Small intestine (tissue), 7 donors: ENCODE data around the gene CGB3. TPM values are rescaled to one million over a fixed set of nuclear protein-coding genes. Genes with fewer than 3 reads are reported as not detected.

Source experiments
- DNase-seq, 2 donors: peaks; one replicate each; pipeline versions ENCODE4 v3.0.0 to v3.0.0-alpha.2; 2013
- FAIRE-seq: peaks from 2 replicates; lab custom pipeline; 2012; peaks lifted over from hg19 to GRCh38; lab: Jason Lieb, UNC
- H3K27ac ChIP-seq, 3 donors: one replicate each; pipeline ENCODE4 v1.5.1; 2013; ENCODE audit warnings: low read length in 2 of 3, mild to moderate bottlenecking in 2 of 3, control low read depth in 1 of 3, inconsistent platforms in 1 of 3, low read depth in 1 of 3, moderate library complexity in 1 of 3
- H3K27me3 ChIP-seq, 3 donors: one replicate each; pipeline ENCODE4 v1.6.1; 2013; ENCODE audit warnings: low read length in 3 of 3, inconsistent platforms in 1 of 3; ENCODE audit not compliant: control insufficient read depth in 3 of 3, insufficient read depth in 3 of 3
- H3K36me3 ChIP-seq, 3 donors: one replicate each; pipeline ENCODE4 v1.6.1; 2013; ENCODE audit warnings: low read length in 3 of 3, inconsistent platforms in 1 of 3, low read depth in 1 of 3, mild to moderate bottlenecking in 1 of 3, moderate library complexity in 1 of 3; ENCODE audit not compliant: control insufficient read depth in 3 of 3, insufficient read depth in 2 of 3
- H3K4me1 ChIP-seq, 3 donors: one replicate each; pipeline ENCODE4 v1.6.1; 2013; ENCODE audit warnings: low read length in 2 of 3, inconsistent platforms in 1 of 3, low read depth in 1 of 3, mild to moderate bottlenecking in 1 of 3, moderate library complexity in 1 of 3; ENCODE audit not compliant: control insufficient read depth in 3 of 3, insufficient read depth in 2 of 3
- H3K4me3 ChIP-seq, 3 donors: one replicate each; pipeline ENCODE4 v1.5.1; 2013; ENCODE audit warnings: low read length in 3 of 3, control low read depth in 1 of 3, inconsistent platforms in 1 of 3, low read depth in 1 of 3, mild to moderate bottlenecking in 1 of 3, moderate library complexity in 1 of 3
- H3K9me3 ChIP-seq, 2 donors: one replicate each; pipeline ENCODE4 v1.6.1; 2013; ENCODE audit warnings: low read depth in 1 of 2, low read length in 1 of 2; ENCODE audit not compliant: control insufficient read depth in 2 of 2, insufficient read depth in 1 of 2
- WGBS, 3 donors: extraction: QIAGEN DNeasy Blood & Tissue Kit; methylation state at CpG; one replicate each; pipeline ENCODE4 v1.1.7; 2013; 5-methylcytosine and 5-hydroxymethylcytosine counted together
- polyA plus RNA-seq, 4 donors: library from polyadenylated mRNA; stranded (reverse) in 3 of 4; unstranded in 1 of 4; fragments of 200-250 nt in 3 of 4; fragments of 120-200 nt in 1 of 4; gene quantifications; one replicate each; pipeline versions ENCODE4 v1.2.1 to v1.2.3, GENCODE V29; 2013
- donor health status: healthy with polysubstance abuse.
- donor health status: control.
- donor health status: control.
- donor health status: Bipolar disorder and iron deficiency.
- donor health status: healthy.

Gene CGB3
- polyA plus RNA-seq, 4 donors: not detected

GRCh38 chr19:49004964-49005614, 19.0 kb downstream of the CGB3 start:
- 93 to 95% (median 94%) methylated on average over 7 of the region's 7 CpGs for WGBS, 3 donors
- no peak for DNase-seq
- Histone ChIP-seq H3K27ac (no peak overlapping the region), H3K36me3 (peaks cover 4 to 63% (median 20%) of the 10 kb centered on the region in 3 donors), H3K4me1 (no peaks in the 10 kb centered on the region), H3K9me3 (no peaks in the 10 kb centered on the region), H3K4me3 (no peak overlapping the region), H3K27me3 (no peaks in the 10 kb centered on the region)
- no peak for FAIRE-seq

- no peak for FAIRE-seq
Measured at GRCh38 chr19:49004133-49004532, 20.0 kb downstream of the CGB3 start.

GRCh38 chr19:48999481-49000325, 24.4 kb downstream of the CGB3 start:
- FAIRE-seq (no peak), DNase-seq (peak; percentile 64 to 65)
- H3K9me3 ChIP-seq: no peaks in the 10 kb centered on the region
- peaks cover 0 to 3% (median 0%) of the 10 kb centered on the region in 3 donors for H3K4me1 ChIP-seq
- no peak overlapping the region for H3K27ac ChIP-seq
- WGBS, 3 donors: 60 to 66% (median 64%) methylated on average over 16 of the region's 16 CpGs
- H3K4me3 ChIP-seq: no peak overlapping the region
- H3K36me3 ChIP-seq: peaks cover 4 to 45% (median 7%) of the 10 kb centered on the region in 3 donors
- no peaks in the 10 kb centered on the region for H3K27me3 ChIP-seq

More at GRCh38 chr19:49004133-49004532, 20.0 kb downstream of the CGB3 start:
- Histone ChIP-seq H3K27me3 (no peaks in the 10 kb centered on the region), H3K9me3 (no peaks in the 10 kb centered on the region), H3K4me3 (no peak overlapping the region), H3K4me1 (no peaks in the 10 kb centered on the region), H3K36me3 (peaks cover 4 to 63% (median 15%) of the 10 kb centered on the region in 3 donors), H3K27ac (no peak overlapping the region)
- WGBS, 3 donors: 97 to 99% (median 98%) methylated on average over 15 of the region's 15 CpGs
- no peak for DNase-seq

- peak; percentile 48 to 58 for DNase-seq
- Histone ChIP-seq H3K4me1 (peaks cover 0 to 9% (median 0%) of the 10 kb centered on the region in 3 donors), H3K4me3 (no peak overlapping the region), H3K36me3 (peaks cover 0 to 29% (median 1%) of the 10 kb centered on the region in 3 donors), H3K27me3 (no peaks in the 10 kb centered on the region), H3K27ac (no peak overlapping the region), H3K9me3 (no peaks in the 10 kb centered on the region)
- FAIRE-seq: no peak
- WGBS, 3 donors: 73 to 76% (median 73%) methylated on average over 5 of the region's 5 CpGs
Measured at GRCh38 chr19:48997972-48998371, 26.2 kb downstream of the CGB3 start.

- WGBS, 3 donors: 0 to 1% (median 1%) methylated on average over 13 of the region's 13 CpGs
- no peak for DNase-seq
- Histone ChIP-seq H3K4me3 (peak overlapping the region; percentile 54 to 94 (median 58)), H3K27ac (peak overlapping the region; percentile 17 to 98 (median 95)), H3K27me3 (no peaks in the 10 kb centered on the region), H3K9me3 (no peaks in the 10 kb centered on the region), H3K36me3 (peaks cover 0 to 29% (median 0%) of the 10 kb centered on the region in 3 donors), H3K4me1 (peaks cover 2 to 22% (median 7%) of the 10 kb centered on the region in 3 donors)
- FAIRE-seq: no peak
Measured at GRCh38 chr19:48994035-48994386, 30.1 kb downstream of the CGB3 start.

GRCh38 chr19:48993175-48994034, 30.7 kb downstream of the CGB3 start, which contains the start of the genes GYS1 and RUVBL2:
TSS of gene GYS1 (minus strand) at chr19:48993309. CDS start at chr19:48993112, 197 bp downstream.
TSS of gene RUVBL2 (plus strand) at chr19:48993887. CDS start at chr19:48993912, 25 bp downstream.
- Histone ChIP-seq H3K27me3 (no peaks in the 10 kb centered on the region), H3K4me3 (peak within 1 kb of the TSS; percentile 58 to 94 (median 89)), H3K27ac (peak within 1 kb of the TSS; percentile 66 to 98 (median 95)), H3K4me1 (peaks cover 2 to 22% (median 7%) of the 10 kb centered on the region in 3 donors), H3K36me3 (peaks cover 0 to 33% (median 4%) of the 10 kb centered on the region in 3 donors), H3K9me3 (no peaks in the 10 kb centered on the region)
- WGBS, 3 donors: 0 to 1% (median 0%) methylated on average over 50 to 56 of the region's 56 CpGs
- DNase-seq (peak; percentile 99 to 100), FAIRE-seq (peak; percentile 55)

GRCh38 chr19:48992581-48993174, 31.5 kb downstream of the CGB3 start:
- Histone ChIP-seq H3K27ac (peak overlapping the region; percentile 5 to 98 (median 95)), H3K4me3 (peak overlapping the region; percentile 52 to 94 (median 89)), H3K36me3 (peaks cover 2 to 35% (median 4%) of the 10 kb centered on the region in 3 donors), H3K27me3 (no peaks in the 10 kb centered on the region), H3K9me3 (no peaks in the 10 kb centered on the region), H3K4me1 (peaks cover 2 to 22% (median 7%) of the 10 kb centered on the region in 3 donors)
- peak in 1 of 2 donors; percentile 59 for DNase-seq
- WGBS, 3 donors: 0 to 1% (median 1%) methylated on average over 20 of the region's 20 CpGs
- FAIRE-seq: no peak
